SU-DHL-6 (cell line): ENCODE results near the gene STRIP2.

Experiments
- CTCF ChIP-seq: fragments of 200-600 bp; sonication (generic); IDR thresholded peaks from one replicate; pipeline ENCODE4 v1.5.1; 2017; ENCODE audit warnings: antibody characterized with exemption, mild to moderate bottlenecking, low read length, moderate library complexity; ENCODE audit not compliant: insufficient read depth, poor library complexity, severe bottlenecking
- EZH2phosphoT487 ChIP-seq: fragments of 200-600 bp; sonication (generic), shearing (Covaris generic); conservative IDR thresholded peaks from 2 replicates; pipeline ENCODE4 v1.6.1; 2018; ENCODE audit warnings: mild to moderate bottlenecking, antibody characterized with exemption, low read length, moderate library complexity, mixed read lengths

- TF ChIP-seq CTCF (no peak), EZH2phosphoT487 (no peak)
Measured at GRCh38 chr7:129496653-129497052, 62.4 kb downstream of the STRIP2 start.
